Tibial nerve (tissue), 3 donors: ENCODE results near the gene LRRC73.

Experiments used
- CTCF ChIP-seq, 5 experiments: fragments of 200-600 bp in 3 of 5; fragments of 450-650 bp in 2 of 5; sonication (generic) in 3 of 5; IDR thresholded peaks; one replicate each; pipeline ENCODE4 v1.5.1; 2016 to 2019; ENCODE audit warnings: antibody characterized with exemption in 5 of 5, mild to moderate bottlenecking in 3 of 5, moderate library complexity in 2 of 5
- POLR2A ChIP-seq, 2 donors: fragments of 450-650 bp; IDR thresholded peaks; one replicate each; pipeline ENCODE4 v1.6.1; 2017; ENCODE audit warnings: antibody characterized with exemption in 2 of 2, mild to moderate bottlenecking in 2 of 2, moderate library complexity in 2 of 2

DNA sequence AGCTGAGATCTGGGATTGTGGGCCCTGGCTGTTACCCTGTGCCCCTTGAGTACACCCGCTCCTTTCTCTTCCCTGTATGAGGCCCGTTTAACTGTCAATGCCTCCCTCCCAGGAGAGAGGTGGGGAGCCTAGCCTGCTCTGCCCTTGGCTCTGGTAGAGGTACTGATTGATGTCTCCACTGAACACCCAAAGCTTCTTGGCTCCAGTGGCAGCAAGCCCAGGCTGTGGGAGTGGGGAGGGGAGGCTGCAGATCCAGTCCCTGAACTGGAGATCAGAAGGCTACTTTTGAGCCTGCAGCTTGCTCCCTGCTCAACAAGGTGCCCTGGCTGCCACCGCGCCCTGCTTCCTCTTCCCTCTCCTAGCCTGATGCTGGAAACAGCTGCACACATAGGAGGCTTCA is 7.5 kb downstream of the LRRC73 start:
- TF ChIP-seq CTCF (IDR thresholded peaks at IDR 0.05) (no peak), POLR2A (IDR thresholded peaks at IDR 0.05) (no peak)
